Measurements from ENCODE around the gene PPARGC1A. TPM values are rescaled to one million over a fixed set of nuclear protein-coding genes. Genes with fewer than 3 reads are reported as not detected.

The PPARGC1A gene
- total RNA-seq, 1 experiment from 2014 or later = 1.9 TPM

- Mint-ChIP-seq H3K27me3 (ENCODE audit: low read depth) (no peaks in the 10 kb centered on the region; the same call in 1 of the 2 replicates), H3K36me3 (no peaks in the 10 kb centered on the region), H3K9me3 (no peaks in the 10 kb centered on the region), H3K27ac (no peak overlapping the region), H3K4me3 (no peak overlapping the region), H3K4me1 (peaks cover 51% of the 10 kb centered on the region)
- TF ChIP-seq E2F5 (CRISPR knock-in tag; IDR thresholded peaks at IDR 0.05) (no peak), NFE2L1 (CRISPR knock-in tag; IDR thresholded peaks at IDR 0.05) (no peak), NFYB (CRISPR knock-in tag; conservative IDR thresholded peaks at IDR 0.05; ENCODE audit: low read depth) (no peak), ZNF263 (CRISPR knock-in tag; IDR thresholded peaks at IDR 0.05; ENCODE audit: low read depth) (no peak), FOXP1 (CRISPR knock-in tag; IDR thresholded peaks at IDR 0.05; ENCODE audit: borderline replicate concordance) (no peak)
- TF ChIP-seq, protein P1, sequence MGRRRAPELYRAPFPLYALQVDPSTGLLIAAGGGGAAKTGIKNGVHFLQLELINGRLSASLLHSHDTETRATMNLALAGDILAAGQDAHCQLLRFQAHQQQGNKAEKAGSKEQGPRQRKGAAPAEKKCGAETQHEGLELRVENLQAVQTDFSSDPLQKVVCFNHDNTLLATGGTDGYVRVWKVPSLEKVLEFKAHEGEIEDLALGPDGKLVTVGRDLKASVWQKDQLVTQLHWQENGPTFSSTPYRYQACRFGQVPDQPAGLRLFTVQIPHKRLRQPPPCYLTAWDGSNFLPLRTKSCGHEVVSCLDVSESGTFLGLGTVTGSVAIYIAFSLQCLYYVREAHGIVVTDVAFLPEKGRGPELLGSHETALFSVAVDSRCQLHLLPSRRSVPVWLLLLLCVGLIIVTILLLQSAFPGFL (CRISPR knock-in tag; IDR thresholded peaks at IDR 0.05; ENCODE audit: borderline replicate concordance) = no peak
- ATAC-seq (no peak), DNase-seq (ENCODE audit: low spot score) (no peak)
- POLR2A ChIA-PET = no interaction called here
- CTCF ChIA-PET = interaction anchor here (1.1 kb wide), 1 partner anchor 15 kb away, joined by 5 read pairs; the partner anchor contains the start of gene PPARGC1A
Measured at GRCh38 chr4:23875317-23875716, 14.5 kb downstream of the PPARGC1A start.

DNA sequence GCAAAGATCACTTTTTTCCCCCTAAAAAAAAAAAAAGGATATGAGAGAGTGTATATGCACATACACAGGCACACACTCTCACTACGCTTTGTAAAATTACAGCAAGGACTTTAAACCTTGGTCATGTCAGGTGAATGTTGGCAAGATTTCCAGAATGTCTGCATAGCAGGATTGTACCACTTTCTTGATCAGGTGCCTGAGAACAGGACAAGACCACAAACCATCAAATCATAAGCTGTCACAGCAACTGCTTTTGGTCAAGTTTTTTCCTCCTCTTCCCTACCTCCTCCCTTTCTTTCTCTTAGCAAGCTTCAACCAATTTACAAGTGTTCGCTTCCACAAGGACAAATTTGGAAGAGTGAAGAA lies 15.3 kb downstream of the PPARGC1A start:
- H3K4me1 Mint-ChIP-seq = peaks cover 43% of the 10 kb centered on the region
- CTCF ChIA-PET = interaction anchor here (1.2 kb wide), 1 partner anchor 92 kb away, joined by 3 read pairs; no protein-coding TSS in a partner anchor
- H3K9me3 Mint-ChIP-seq = no peaks in the 10 kb centered on the region
- no peak overlapping the region for H3K4me3 Mint-ChIP-seq
- no peaks in the 10 kb centered on the region for H3K36me3 Mint-ChIP-seq
- no peaks in the 10 kb centered on the region; the same call in 1 of the 2 replicates for H3K27me3 Mint-ChIP-seq (ENCODE audit: low read depth)
- POLR2A ChIA-PET = no interaction called here
- DNase-seq (ENCODE audit: low spot score) = no peak
- H3K27ac Mint-ChIP-seq = no peak overlapping the region
- ATAC-seq = no peak
- TF ChIP-seq ATF6 (CRISPR knock-in tag; IDR thresholded peaks at IDR 0.05) = no peak
- TF ChIP-seq FOXJ3 (CRISPR knock-in tag; IDR thresholded peaks at IDR 0.05; ENCODE audit: borderline replicate concordance) = no peak
- TF ChIP-seq ZNF425 (CRISPR knock-in tag; conservative IDR thresholded peaks at IDR 0.05) = no peak
- TF ChIP-seq, protein P2, sequence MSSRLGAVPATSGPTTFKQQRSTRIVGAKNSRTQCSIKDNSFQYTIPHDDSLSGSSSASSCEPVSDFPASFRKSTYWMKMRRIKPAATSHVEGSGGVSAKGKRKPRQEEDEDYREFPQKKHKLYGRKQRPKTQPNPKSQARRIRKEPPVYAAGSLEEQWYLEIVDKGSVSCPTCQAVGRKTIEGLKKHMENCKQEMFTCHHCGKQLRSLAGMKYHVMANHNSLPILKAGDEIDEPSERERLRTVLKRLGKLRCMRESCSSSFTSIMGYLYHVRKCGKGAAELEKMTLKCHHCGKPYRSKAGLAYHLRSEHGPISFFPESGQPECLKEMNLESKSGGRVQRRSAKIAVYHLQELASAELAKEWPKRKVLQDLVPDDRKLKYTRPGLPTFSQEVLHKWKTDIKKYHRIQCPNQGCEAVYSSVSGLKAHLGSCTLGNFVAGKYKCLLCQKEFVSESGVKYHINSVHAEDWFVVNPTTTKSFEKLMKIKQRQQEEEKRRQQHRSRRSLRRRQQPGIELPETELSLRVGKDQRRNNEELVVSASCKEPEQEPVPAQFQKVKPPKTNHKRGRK (CRISPR knock-in tag; IDR thresholded peaks at IDR 0.05; ENCODE audit: borderline replicate concordance) = no peak
- no peak for TF ChIP-seq MAX (CRISPR knock-in tag; IDR thresholded peaks at IDR 0.05)
- TF ChIP-seq USF2 (CRISPR knock-in tag; IDR thresholded peaks at IDR 0.05) = no peak
- TF ChIP-seq RELA (CRISPR knock-in tag; IDR thresholded peaks at IDR 0.05; ENCODE audit: borderline replicate concordance) = no peak
- TF ChIP-seq E2F1 (CRISPR knock-in tag; IDR thresholded peaks at IDR 0.05) = no peak
- no peak for TF ChIP-seq OVOL2 (CRISPR knock-in tag; IDR thresholded peaks at IDR 0.05; ENCODE audit: borderline replicate concordance)
- no peak for TF ChIP-seq GTF2I (CRISPR knock-in tag; conservative IDR thresholded peaks at IDR 0.05)
- TF ChIP-seq FOXK1 (CRISPR knock-in tag; IDR thresholded peaks at IDR 0.05) = no peak
- no peak for TF ChIP-seq TEAD4 (CRISPR knock-in tag; IDR thresholded peaks at IDR 0.05)
- TF ChIP-seq MLX (CRISPR knock-in tag; IDR thresholded peaks at IDR 0.05) = no peak
- TF ChIP-seq SP1 (CRISPR knock-in tag; conservative IDR thresholded peaks at IDR 0.05) = no peak
- no peak for TF ChIP-seq GRHL2 (CRISPR knock-in tag; IDR thresholded peaks at IDR 0.05; ENCODE audit: insufficient replicate concordance, severe bottlenecking)
